GM21360 (cell line): ENCODE results near the gene HMGCS2.

Experiments used
- ATAC-seq: cut with Tn5 transposase; IDR thresholded peaks from one replicate; pipeline ENCODE4 v1.9.1; 2021; ENCODE audit warnings: mild to moderate bottlenecking, moderate library complexity; ENCODE audit not compliant: unreplicated experiment

Gene HMGCS2

DNA sequence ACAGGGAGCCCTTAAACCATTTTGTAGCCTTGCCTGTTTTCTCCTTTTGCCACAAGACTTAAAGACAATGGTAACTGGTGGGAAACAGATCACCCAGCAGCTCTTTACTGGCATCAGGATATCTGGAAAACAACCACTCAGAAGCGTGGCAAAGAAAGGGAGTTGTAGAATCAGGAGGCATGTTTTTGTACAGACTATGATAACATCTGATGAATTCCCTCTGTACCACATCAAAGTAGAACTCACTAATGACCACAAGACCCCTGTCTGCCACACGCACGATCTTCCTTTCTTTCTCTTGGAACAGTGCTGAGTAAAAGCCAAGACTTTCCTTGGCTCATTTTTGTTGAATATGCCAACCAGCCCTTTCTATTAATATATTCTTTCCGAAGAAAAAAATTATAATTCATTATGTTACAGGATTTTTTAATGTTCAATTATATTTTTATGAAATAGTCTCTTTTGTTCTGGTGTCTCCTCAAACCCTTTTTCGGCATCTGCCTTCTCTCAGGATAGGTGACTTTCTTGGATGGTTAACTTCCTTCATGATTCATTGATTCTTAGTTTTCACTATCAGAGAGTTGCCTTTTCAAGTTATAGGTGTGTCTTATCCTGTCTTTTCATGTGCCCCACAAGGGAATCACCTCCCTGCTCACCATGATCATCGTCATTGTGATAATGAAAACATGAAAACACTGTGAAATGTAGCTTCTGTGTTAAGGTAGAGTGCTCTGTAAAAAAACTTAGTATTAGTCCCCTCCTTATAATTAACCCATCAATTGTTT lies 64.8 kb downstream of the HMGCS2 start:
- ATAC-seq = no peak

DNA sequence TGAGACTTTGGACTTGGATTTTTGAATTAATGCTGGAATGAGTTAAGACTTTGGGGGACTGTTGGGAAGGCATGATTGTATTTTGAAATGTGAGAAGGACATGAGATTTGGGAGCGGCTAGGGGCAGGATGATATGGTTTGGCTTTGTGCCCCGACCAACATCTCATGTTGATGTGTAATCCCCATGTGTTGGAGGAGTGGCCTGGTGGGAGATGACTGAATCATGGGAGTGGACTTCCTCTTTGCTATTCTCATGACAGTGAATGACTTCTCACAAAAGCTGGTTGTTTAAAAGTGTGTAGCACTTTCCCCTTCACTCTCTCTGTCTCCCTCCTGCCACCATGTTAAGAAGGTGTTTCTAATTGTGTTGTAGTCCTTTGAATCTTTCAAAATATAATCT lies 66.3 kb downstream of the HMGCS2 start:
- ATAC-seq = no peak

DNA sequence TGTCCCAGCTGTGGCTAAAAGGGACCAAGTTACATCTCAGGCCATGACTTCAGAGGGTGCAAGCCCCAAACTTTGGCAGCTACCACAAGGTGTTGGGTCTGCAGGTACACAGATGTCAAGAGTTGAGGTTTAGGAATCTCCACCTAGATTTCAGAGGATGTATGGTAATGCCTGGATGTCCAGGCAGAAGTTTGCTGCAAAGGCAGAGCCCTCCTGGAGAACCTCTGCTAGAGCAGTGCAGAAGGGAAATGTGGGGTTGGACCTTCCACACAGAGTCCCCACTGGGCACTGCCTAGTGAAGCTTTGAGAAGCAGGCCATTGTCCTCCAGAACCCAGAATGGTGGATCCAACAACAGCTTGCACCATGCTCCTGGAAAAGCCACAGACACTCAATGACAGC lies 67.0 kb downstream of the HMGCS2 start:
- ATAC-seq = no peak

DNA sequence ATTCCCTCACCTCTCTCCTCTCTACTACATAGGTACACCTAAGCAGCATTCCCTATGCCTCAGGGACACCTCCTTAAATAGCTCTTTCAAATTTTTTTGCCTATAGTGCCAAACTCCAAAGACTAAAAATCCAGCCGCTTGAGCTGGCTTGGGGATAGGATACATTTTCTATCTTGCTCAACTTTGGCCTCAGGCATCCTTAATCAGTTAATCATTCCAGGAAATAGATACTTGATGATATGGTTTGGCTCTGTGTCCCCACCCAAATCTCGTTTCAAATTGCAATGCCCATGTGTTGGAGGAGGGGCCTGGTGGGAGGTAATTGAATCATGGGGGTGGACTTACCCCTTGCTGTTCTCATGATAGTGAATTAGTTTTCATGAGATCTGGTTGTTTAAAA lies 68.4 kb downstream of the HMGCS2 start:
- ATAC-seq = no peak
